HFFc6 (cell line): ENCODE measurements around the gene EEF1E1. TPM values are rescaled to one million over a fixed set of nuclear protein-coding genes. Genes with fewer than 3 reads are reported as not detected.

Source experiments
- DNase-seq: peaks from one replicate; pipeline ENCODE4 v3.0.0-alpha.2; 2018
- H3K27ac Mint-ChIP-seq: 2 replicates; pipeline ENCODE4 v1.8.0; 2020; ENCODE audit warnings: mild to moderate bottlenecking, mixed read lengths
- H3K27me3 Mint-ChIP-seq: 2 replicates; pipeline ENCODE4 v1.8.0; 2021; ENCODE audit warnings: mild to moderate bottlenecking, moderate library complexity, mixed read lengths; ENCODE audit not compliant: insufficient read depth
- H3K36me3 Mint-ChIP-seq: 2 replicates; pipeline ENCODE4 v1.8.0; 2021; ENCODE audit warnings: low read depth, mixed read lengths
- H3K4me1 Mint-ChIP-seq: 2 replicates; pipeline ENCODE4 v1.8.0; 2020; ENCODE audit warnings: low read depth, mixed read lengths
- H3K4me3 Mint-ChIP-seq: 2 replicates; pipeline ENCODE4 v1.8.0; 2020; ENCODE audit warnings: mild to moderate bottlenecking, moderate library complexity, mixed read lengths
- H3K9me3 Mint-ChIP-seq: 2 replicates; pipeline ENCODE4 v1.8.0; 2020; ENCODE audit warnings: mild to moderate bottlenecking, mixed read lengths
- CTCF ChIP-seq: fragments of 200-600 bp; sonication (generic); IDR thresholded peaks from 2 replicates; pipeline ENCODE4 v1.5.0; 2021; ENCODE audit warnings: antibody characterized with exemption, mild to moderate bottlenecking
- total RNA-seq, 6 experiments: library from RNA; stranded (reverse); fragmentation: NEBNext Ultra II Directional; extraction: Animal tissue kit (Norgen Biotek cat#: 25700); gene quantifications; 2 replicates in 1 of 6; 3 replicates in 5 of 6; pipeline ENCODE4 v1.2.3, GENCODE V29; 2021

The EEF1E1 gene
- total RNA-seq, 6 experiments from 2014 or later, result 36.7 to 43.0 (median 41.8) TPM

DNA sequence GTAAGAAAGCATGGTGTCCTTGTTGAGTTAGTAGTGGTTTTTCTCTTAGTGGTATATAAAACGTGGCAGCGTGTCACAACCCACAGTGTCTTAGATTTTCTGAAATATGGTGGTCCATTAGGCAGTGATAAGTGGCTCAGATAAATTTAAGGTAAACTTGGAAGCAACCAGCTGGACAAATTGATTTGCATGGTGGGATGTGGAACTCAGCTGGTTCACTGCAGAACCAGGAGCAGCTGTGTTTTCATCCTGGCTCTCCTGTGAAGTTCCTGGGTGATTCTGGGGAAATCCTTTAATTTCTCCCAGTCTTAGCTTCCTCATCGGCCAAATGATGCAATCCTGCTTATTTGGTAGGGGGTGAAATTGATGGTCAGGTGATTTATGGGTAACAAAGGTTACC is 32.9 kb upstream of the EEF1E1 start:
- no peaks in the 10 kb centered on the region for H3K36me3 Mint-ChIP-seq
- no peak for TF ChIP-seq CTCF
- peaks cover 18% of the 10 kb centered on the region for H3K4me1 Mint-ChIP-seq
- H3K27ac Mint-ChIP-seq, result no peak overlapping the region
- no peaks in the 10 kb centered on the region; the same call in 1 of the 2 replicates for H3K9me3 Mint-ChIP-seq
- peaks cover 5% of the 10 kb centered on the region for H3K27me3 Mint-ChIP-seq
- no peak for DNase-seq
- H3K4me3 Mint-ChIP-seq, result no peak overlapping the region

DNA sequence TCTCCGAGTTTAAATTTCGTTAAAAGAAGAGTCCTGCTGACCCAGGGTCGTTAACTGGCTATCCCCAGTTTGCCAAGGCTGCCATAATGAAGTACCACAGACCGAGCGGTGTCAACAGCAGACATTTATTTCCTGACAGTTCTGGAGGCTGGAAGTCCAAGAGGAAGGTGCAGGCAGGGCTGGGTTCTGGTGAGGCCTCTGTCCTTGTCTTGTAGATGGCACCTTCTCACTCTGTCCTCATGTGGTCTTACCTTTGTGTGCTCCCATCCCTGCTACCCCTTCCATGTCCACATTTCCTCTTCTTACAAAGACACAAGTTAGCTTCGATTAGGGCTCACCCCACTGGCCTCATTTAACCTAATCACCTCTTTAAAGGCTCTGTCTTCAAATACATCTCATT is 29.8 kb upstream of the EEF1E1 start:
- H3K27ac Mint-ChIP-seq, result no peak overlapping the region
- DNase-seq, result no peak
- TF ChIP-seq CTCF, result no peak
- no peaks in the 10 kb centered on the region for H3K36me3 Mint-ChIP-seq
- H3K27me3 Mint-ChIP-seq, result peaks cover 4% of the 10 kb centered on the region
- no peaks in the 10 kb centered on the region for H3K9me3 Mint-ChIP-seq
- H3K4me1 Mint-ChIP-seq, result peaks cover 16% of the 10 kb centered on the region
- no peak overlapping the region for H3K4me3 Mint-ChIP-seq

DNA sequence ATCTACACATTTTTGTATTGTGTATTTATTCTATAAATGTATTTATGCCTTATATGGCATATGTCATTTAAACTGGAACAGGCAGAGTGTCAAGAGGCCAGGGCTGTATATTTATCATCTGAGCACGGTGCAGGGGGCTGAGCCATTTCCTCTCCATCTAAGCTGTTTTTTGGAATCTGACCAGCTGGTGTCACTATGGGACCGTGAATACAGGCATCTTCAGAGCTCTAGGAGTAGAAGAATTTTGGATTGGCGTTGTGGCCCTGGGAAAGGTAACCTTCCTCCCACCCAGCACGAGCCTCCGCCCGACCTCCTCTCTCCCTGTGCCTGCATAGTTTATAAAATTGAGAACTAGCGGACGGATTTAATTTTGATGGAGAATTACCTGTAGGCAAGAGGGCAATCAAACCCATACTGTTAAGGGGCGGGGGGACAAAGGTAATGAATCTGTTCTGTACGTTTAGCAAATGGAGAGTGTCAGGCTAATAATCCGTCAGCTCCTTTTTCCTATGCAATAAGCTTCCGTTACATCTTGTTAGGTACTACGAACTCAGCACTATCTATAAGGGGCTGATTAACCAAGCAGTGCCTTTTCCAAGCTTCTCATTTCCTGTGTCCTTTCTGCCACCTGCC is 29.0 kb upstream of the EEF1E1 start:
- no peaks in the 10 kb centered on the region for H3K36me3 Mint-ChIP-seq
- H3K4me1 Mint-ChIP-seq, result peaks cover 16% of the 10 kb centered on the region
- H3K9me3 Mint-ChIP-seq, result no peaks in the 10 kb centered on the region
- peaks cover 4% of the 10 kb centered on the region for H3K27me3 Mint-ChIP-seq
- peak; percentile 79 for TF ChIP-seq CTCF
- no peak overlapping the region for H3K4me3 Mint-ChIP-seq
- no peak overlapping the region for H3K27ac Mint-ChIP-seq
- peak; percentile 61 for DNase-seq

DNA sequence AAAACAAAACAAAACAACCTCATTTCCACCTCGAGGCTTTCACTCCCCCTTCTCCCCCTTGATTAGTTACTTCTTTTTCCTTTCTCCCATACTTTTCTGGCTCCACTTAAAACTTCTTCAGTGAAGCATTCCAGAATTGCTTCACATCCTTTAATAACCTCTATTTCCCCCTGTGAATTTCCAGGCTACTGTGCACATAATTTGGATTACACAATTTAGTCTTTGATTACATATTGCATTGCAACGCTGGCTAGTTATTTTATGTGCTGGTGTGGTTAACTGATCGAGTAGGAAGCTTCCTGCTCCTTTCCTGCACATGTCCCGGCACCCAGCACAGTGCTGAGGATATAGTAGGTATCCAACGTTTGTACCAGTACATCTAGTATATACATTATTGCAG is 28.1 kb upstream of the EEF1E1 start:
- TF ChIP-seq CTCF, result no peak
- DNase-seq, result no peak

DNA sequence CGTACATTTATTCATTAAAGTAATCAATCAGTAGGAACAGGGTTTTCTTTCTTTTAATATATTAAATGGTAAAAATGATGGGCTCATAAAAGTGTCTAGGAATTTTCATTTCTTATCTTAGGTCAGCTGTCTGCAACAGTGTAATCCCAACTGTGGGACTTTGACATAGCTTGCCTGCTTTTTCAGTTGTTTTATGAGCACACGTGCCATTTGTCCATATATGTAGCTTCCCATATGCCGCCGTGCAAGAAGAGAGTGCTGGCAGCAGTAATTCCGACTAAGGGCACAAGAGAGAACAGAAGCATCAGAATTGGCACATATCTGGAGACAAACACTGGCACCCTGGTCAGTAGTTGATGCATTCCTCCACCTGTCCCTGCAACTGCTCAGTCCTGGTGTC is 20.9 kb upstream of the EEF1E1 start:
- no peaks in the 10 kb centered on the region for H3K4me1 Mint-ChIP-seq
- H3K27ac Mint-ChIP-seq, result no peak overlapping the region
- no peaks in the 10 kb centered on the region for H3K36me3 Mint-ChIP-seq
- no peak for DNase-seq
- TF ChIP-seq CTCF, result no peak
- peaks cover 9% of the 10 kb centered on the region for H3K9me3 Mint-ChIP-seq
- peaks cover 3% of the 10 kb centered on the region for H3K27me3 Mint-ChIP-seq
- no peak overlapping the region for H3K4me3 Mint-ChIP-seq

More for the DNA sequence above, 28.1 kb upstream of the EEF1E1 start:
- Mint-ChIP-seq H3K27me3 (peaks cover 4% of the 10 kb centered on the region), H3K36me3 (no peaks in the 10 kb centered on the region), H3K9me3 (no peaks in the 10 kb centered on the region), H3K27ac (no peak overlapping the region), H3K4me3 (no peak overlapping the region), H3K4me1 (peaks cover 16% of the 10 kb centered on the region)
